ENCODE results near the gene ZNF670. TPM values are rescaled to one million over a fixed set of nuclear protein-coding genes. Genes with fewer than 3 reads are reported as not detected.

Gene ZNF670
- total and polyA plus RNA-seq, 9 of the 15 experiments (the other 6 are each of a cell fraction or from before 2014, with no cell fraction given), result 7.1 to 23.4 (median 11.8) TPM

DNA sequence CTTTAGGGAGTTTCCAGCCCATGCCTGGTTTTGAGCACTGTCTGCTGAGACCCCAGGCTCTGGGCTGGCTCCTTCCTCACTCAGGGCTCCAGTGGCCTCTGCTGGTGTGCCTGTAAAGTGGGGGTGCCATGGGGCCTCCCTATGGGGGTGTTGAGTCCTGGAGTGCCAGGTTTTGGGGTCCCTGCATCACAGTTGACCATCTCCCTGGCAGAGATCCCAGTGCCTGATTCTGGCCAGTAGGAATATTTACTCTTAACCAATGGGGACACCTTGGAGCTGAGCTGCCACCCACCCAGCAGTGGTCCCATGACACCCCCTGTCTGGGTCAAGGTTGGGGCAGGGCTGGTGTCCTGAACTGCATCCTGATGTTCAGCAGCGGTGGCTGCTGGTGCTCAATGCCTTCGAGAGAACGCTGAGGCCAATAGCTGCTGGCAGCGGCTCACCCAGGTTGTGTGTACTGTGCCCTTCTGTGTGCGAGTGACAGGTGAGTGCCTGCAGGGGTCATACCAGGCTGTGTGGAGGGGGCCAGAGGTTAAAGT, 35.2 kb upstream of the ZNF670 start (continued):
- TF ChIP-seq, protein P1, sequence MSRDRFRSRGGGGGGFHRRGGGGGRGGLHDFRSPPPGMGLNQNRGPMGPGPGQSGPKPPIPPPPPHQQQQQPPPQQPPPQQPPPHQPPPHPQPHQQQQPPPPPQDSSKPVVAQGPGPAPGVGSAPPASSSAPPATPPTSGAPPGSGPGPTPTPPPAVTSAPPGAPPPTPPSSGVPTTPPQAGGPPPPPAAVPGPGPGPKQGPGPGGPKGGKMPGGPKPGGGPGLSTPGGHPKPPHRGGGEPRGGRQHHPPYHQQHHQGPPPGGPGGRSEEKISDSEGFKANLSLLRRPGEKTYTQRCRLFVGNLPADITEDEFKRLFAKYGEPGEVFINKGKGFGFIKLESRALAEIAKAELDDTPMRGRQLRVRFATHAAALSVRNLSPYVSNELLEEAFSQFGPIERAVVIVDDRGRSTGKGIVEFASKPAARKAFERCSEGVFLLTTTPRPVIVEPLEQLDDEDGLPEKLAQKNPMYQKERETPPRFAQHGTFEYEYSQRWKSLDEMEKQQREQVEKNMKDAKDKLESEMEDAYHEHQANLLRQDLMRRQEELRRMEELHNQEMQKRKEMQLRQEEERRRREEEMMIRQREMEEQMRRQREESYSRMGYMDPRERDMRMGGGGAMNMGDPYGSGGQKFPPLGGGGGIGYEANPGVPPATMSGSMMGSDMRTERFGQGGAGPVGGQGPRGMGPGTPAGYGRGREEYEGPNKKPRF (IDR thresholded peaks at IDR 0.05; ENCODE audit: low read depth, low read length), result no peak
- TF ChIP-seq ZNF24 (IDR thresholded peaks at IDR 0.05), result no peak

DNA sequence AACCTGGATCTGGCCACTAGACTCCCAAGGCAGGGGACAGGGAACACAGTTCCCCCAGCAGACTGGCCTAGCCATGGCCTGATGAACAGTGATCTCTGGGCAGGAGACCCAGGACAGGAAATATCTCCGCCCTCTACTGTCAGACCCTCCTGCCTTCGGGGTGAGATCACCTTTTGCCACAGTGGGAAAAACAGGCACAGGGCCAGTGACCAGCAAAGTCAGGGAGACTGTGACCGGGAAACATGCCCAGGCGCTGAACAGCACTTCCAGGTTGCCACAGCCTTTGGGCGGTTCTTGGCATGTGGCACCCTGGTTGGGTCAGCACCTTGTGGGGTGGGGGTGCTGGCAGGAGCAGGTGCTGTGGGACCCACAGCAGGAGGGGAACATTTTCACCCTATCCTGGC, 34.5 kb upstream of the ZNF670 start:
- H3K9me3 ChIP-seq (replicated peaks; ENCODE audit: control insufficient read depth, insufficient read depth, low read depth, low read length), result peaks cover 5% of the 10 kb centered on the region
- ATAC-seq (no peak), DNase-seq (ENCODE audit: extremely low read depth in 1 of 4, low spot score in 3 of 4) (peak in 1 of 4 experiments; percentile 14), FAIRE-seq (no peak)
- no peaks in the 10 kb centered on the region for H4K20me1 ChIP-seq (replicated peaks; ENCODE audit: control insufficient read depth, insufficient read depth, low read length)
- H3K36me3 ChIP-seq (ENCODE audit: control insufficient read depth, insufficient read depth, low read length), result no peaks in the 10 kb centered on the region
- in situ Hi-C loops (cut with MboI), result no loop called here
- TF ChIP-seq SNIP1 (IDR thresholded peaks at IDR 0.05; ENCODE audit: low read depth) (no peak), STAG1 (CRISPR knock-in tag; IDR thresholded peaks at IDR 0.05; ENCODE audit: borderline replicate concordance) (0 out of 2 replicates have a peak, but pooled peaks have one; percentile 12)
- no peaks in the 10 kb centered on the region for H3K9me1 ChIP-seq (ENCODE audit: control insufficient read depth, insufficient read depth, low read length)
- no peak overlapping the region for H2AFZ ChIP-seq (ENCODE audit: low read depth, low read length)
- 0 out of 4 replicates have a peak overlapping the region, but pooled peaks of 1 of the 2 experiments have one; percentile 17 for H3K9ac ChIP-seq (ENCODE audit: insufficient read depth in 1 of 2, low read depth in 2 of 2, low read length in 2 of 2)
- POLR2A ChIA-PET, result no interaction called here
- CTCF ChIA-PET (ENCODE audit: low intra/inter-chr PET ratio), result no interaction called here
- intact Hi-C loops (cut with micrococcal nuclease), result loop anchor here (5.0 kb wide), 1 partner anchor 99 kb away; no protein-coding TSS in a partner anchor
- peaks cover 4 to 34% of the 10 kb centered on the region in 2 experiments for H3K4me1 ChIP-seq (replicated peaks in 1 of 2; ENCODE audit: control insufficient read depth in 2 of 2, insufficient read depth in 2 of 2, low read length in 2 of 2)
- no peak overlapping the region for H3K27ac ChIP-seq (ENCODE audit: extremely low read depth, low read depth, low read length)
- H3K4me2 ChIP-seq (ENCODE audit: insufficient read depth, low read length), result no peak overlapping the region
- H3K27me3 ChIP-seq (ENCODE audit: control insufficient read depth in 2 of 2, insufficient read depth in 2 of 2, low read length in 2 of 2), result no peaks in the 10 kb centered on the region
- 61% methylated on average over 5 of the region's 5 CpGs for WGBS (ENCODE audit: insufficient coverage, low coverage, missing lambda C conversion rate)
- no peak overlapping the region for H3K4me3 ChIP-seq
- no peaks in the 10 kb centered on the region; the same call in 2 of the 3 replicates for H3K79me2 ChIP-seq (ENCODE audit: control insufficient read depth, insufficient read depth, low read length)
- BruUV-seq (replicated peaks), result no TSS peak

Data from K562 (cell line).